ENCODE results near the gene ERVW-1.

Gene ERVW-1

GRCh38 chr7:92462560-92462959 lies 15.2 kb downstream of the ERVW-1 start:
- Histone ChIP-seq H3F3A (ENCODE audit: insufficient read depth, low read length) (no peaks in the 10 kb centered on the region), H3K4me3 (ENCODE audit: low read depth, low read length, poor library complexity, severe bottlenecking) (no peak overlapping the region), H3K27me3 (ENCODE audit: insufficient read depth, low read length) (no peaks in the 10 kb centered on the region), H3K27ac (ENCODE audit: low read depth, low read length, poor library complexity, severe bottlenecking) (no peak overlapping the region), H3K4me1 (ENCODE audit: insufficient read depth, low read length, severe bottlenecking) (peaks cover 10% of the 10 kb centered on the region), H2AFZ (ENCODE audit: low read length) (peak overlapping the region; percentile 25; the same call in 1 of the 2 replicates), H3K9me3 (ENCODE audit: low read length) (no peaks in the 10 kb centered on the region), H3K9me2 (ENCODE audit: low read depth, low read length) (no peaks in the 10 kb centered on the region), H3K4me2 (ENCODE audit: low read length) (no peak overlapping the region), H3K9ac (ENCODE audit: low read length) (no peak overlapping the region), H3K36me3 (ENCODE audit: insufficient read depth, low read length) (no peaks in the 10 kb centered on the region), H3K79me2 (ENCODE audit: insufficient read depth, low read length) (no peaks in the 10 kb centered on the region), H4K20me1 (ENCODE audit: insufficient read depth, low read length) (no peaks in the 10 kb centered on the region)
- TF ChIP-seq CTCF (IDR thresholded peaks at IDR 0.05; ENCODE audit: low read length) (peak; percentile 12; the same call in 1 of the 2 replicates), EZH2 (IDR thresholded peaks at IDR 0.05; ENCODE audit: borderline replicate concordance, low read length) (no peak)

- no peak overlapping the region for H3K4me3 ChIP-seq (ENCODE audit: low read depth, low read length, poor library complexity, severe bottlenecking)
- no peaks in the 10 kb centered on the region for H3K79me2 ChIP-seq (ENCODE audit: insufficient read depth, low read length)
- H3K9me3 ChIP-seq (ENCODE audit: low read length): no peaks in the 10 kb centered on the region
- H3K4me2 ChIP-seq (ENCODE audit: low read length): peak overlapping the region; percentile 18; the same call in 1 of the 2 replicates
- peaks cover 5% of the 10 kb centered on the region for H3K36me3 ChIP-seq (ENCODE audit: insufficient read depth, low read length)
- no peak for TF ChIP-seq EZH2 (IDR thresholded peaks at IDR 0.05; ENCODE audit: borderline replicate concordance, low read length)
- peak; percentile 95 for TF ChIP-seq CTCF (IDR thresholded peaks at IDR 0.05; ENCODE audit: low read length)
- H3K27me3 ChIP-seq (ENCODE audit: insufficient read depth, low read length): no peaks in the 10 kb centered on the region
- no peaks in the 10 kb centered on the region for H4K20me1 ChIP-seq (ENCODE audit: insufficient read depth, low read length)
- H3F3A ChIP-seq (ENCODE audit: insufficient read depth, low read length): no peaks in the 10 kb centered on the region
- no peaks in the 10 kb centered on the region for H3K9me2 ChIP-seq (ENCODE audit: low read depth, low read length)
- H3K4me1 ChIP-seq (ENCODE audit: insufficient read depth, low read length, severe bottlenecking): peaks cover 10% of the 10 kb centered on the region
- H3K9ac ChIP-seq (ENCODE audit: low read length): no peak overlapping the region; the same call in 1 of the 2 replicates
- peak overlapping the region; percentile 15 for H3K27ac ChIP-seq (ENCODE audit: low read depth, low read length, poor library complexity, severe bottlenecking)
- peak overlapping the region; percentile 85 for H2AFZ ChIP-seq (ENCODE audit: low read length)
These were observed 16.4 kb downstream of the ERVW-1 start for GRCh38 chr7:92461027-92462003.

GRCh38 chr7:92460510-92460909 lies 17.2 kb downstream of the ERVW-1 start:
- TF ChIP-seq EZH2 (IDR thresholded peaks at IDR 0.05; ENCODE audit: borderline replicate concordance, low read length): no peak
- no peak for TF ChIP-seq CTCF (IDR thresholded peaks at IDR 0.05; ENCODE audit: low read length)
- no peak overlapping the region for H3K27ac ChIP-seq (ENCODE audit: low read depth, low read length, poor library complexity, severe bottlenecking)
- H3K4me3 ChIP-seq (ENCODE audit: low read depth, low read length, poor library complexity, severe bottlenecking): no peak overlapping the region
- peaks cover 13% of the 10 kb centered on the region for H3K36me3 ChIP-seq (ENCODE audit: insufficient read depth, low read length)
- H3K27me3 ChIP-seq (ENCODE audit: insufficient read depth, low read length): no peaks in the 10 kb centered on the region
- no peak overlapping the region for H3K4me2 ChIP-seq (ENCODE audit: low read length)
- H3K4me1 ChIP-seq (ENCODE audit: insufficient read depth, low read length, severe bottlenecking): peaks cover 10% of the 10 kb centered on the region
- no peaks in the 10 kb centered on the region for H4K20me1 ChIP-seq (ENCODE audit: insufficient read depth, low read length)
- no peaks in the 10 kb centered on the region for H3K9me3 ChIP-seq (ENCODE audit: low read length)
- no peak overlapping the region for H3K9ac ChIP-seq (ENCODE audit: low read length)
- H3K79me2 ChIP-seq (ENCODE audit: insufficient read depth, low read length): no peaks in the 10 kb centered on the region
- H2AFZ ChIP-seq (ENCODE audit: low read length): no peak overlapping the region
- no peaks in the 10 kb centered on the region for H3F3A ChIP-seq (ENCODE audit: insufficient read depth, low read length)
- H3K9me2 ChIP-seq (ENCODE audit: low read depth, low read length): no peaks in the 10 kb centered on the region

All from OCI-LY1 (cell line).